GM12873 (cell line): Measurements from ENCODE around the gene IL34.

Experiments used
- CTCF ChIP-seq: IDR thresholded peaks from 2 replicates; pipeline ENCODE4 v1.5.1; 2012; ENCODE audit warnings: low read depth, mild to moderate bottlenecking, moderate library complexity, low read length, control low read depth; ENCODE audit not compliant: insufficient read depth; ENCODE audit errors: missing control alignments

Gene IL34

GRCh38 chr16:70679671-70680494, 33.5 kb downstream of the IL34 start:
- peak; percentile 41 for TF ChIP-seq CTCF

GRCh38 chr16:70680495-70681381, 34.4 kb downstream of the IL34 start:
- TF ChIP-seq CTCF = no peak

GRCh38 chr16:70681382-70682238, 35.3 kb downstream of the IL34 start:
- TF ChIP-seq CTCF = no peak

GRCh38 chr16:70682239-70683145, 36.1 kb downstream of the IL34 start:
- no peak for TF ChIP-seq CTCF

- no peak for TF ChIP-seq CTCF
Observed at GRCh38 chr16:70683146-70683944, 37.0 kb downstream of the IL34 start.
